Prostate gland (tissue), 2 donors: ENCODE data around the gene SHROOM2.

Experiments used
- POLR2A ChIP-seq: fragments of 450-650 bp; IDR thresholded peaks from one replicate; pipeline ENCODE4 v1.6.1; 2016; ENCODE audit warnings: antibody characterized with exemption, mild to moderate bottlenecking
- POLR2AphosphoS5 ChIP-seq: sonication (generic); formaldehyde crosslinking; IDR thresholded peaks from one replicate; pipeline ENCODE4 v1.6.1; 2017; ENCODE audit warnings: antibody characterized with exemption
- TF ChIP-seq, protein P1 (sequence below), 4 experiments: fragments of 200-600 bp in 2 of 4; fragments of 450-650 bp in 2 of 4; sonication (generic) in 2 of 4; IDR thresholded peaks; 1 replicate in 3 of 4; 2 replicates in 1 of 4; pipeline ENCODE4 v1.5.1; 2016 to 2019; ENCODE audit warnings: antibody characterized with exemption in 4 of 4, mild to moderate bottlenecking in 2 of 4, moderate library complexity in 2 of 4

DNA sequence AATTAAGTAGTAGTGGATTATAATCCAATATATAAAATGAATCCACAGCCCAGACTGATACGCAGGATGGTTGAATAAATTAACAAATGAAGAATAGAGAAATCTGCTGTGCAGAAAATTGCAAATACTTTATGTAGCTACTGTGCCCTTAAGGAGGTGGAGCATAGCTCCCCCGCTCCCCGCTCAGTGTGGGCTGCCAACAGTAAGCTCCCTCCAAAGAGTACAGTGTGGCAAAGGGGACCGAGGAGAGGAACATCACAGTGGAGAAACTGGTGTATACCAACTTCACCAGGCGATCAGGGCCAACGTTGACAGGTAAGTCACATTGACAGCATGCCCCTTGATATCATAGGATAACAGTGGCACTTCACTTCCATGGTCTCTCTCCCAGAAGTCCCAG is 123.0 kb downstream of the SHROOM2 start:
- TF ChIP-seq, protein P1, sequence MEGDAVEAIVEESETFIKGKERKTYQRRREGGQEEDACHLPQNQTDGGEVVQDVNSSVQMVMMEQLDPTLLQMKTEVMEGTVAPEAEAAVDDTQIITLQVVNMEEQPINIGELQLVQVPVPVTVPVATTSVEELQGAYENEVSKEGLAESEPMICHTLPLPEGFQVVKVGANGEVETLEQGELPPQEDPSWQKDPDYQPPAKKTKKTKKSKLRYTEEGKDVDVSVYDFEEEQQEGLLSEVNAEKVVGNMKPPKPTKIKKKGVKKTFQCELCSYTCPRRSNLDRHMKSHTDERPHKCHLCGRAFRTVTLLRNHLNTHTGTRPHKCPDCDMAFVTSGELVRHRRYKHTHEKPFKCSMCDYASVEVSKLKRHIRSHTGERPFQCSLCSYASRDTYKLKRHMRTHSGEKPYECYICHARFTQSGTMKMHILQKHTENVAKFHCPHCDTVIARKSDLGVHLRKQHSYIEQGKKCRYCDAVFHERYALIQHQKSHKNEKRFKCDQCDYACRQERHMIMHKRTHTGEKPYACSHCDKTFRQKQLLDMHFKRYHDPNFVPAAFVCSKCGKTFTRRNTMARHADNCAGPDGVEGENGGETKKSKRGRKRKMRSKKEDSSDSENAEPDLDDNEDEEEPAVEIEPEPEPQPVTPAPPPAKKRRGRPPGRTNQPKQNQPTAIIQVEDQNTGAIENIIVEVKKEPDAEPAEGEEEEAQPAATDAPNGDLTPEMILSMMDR (IDR thresholded peaks at IDR 0.05), result no peak
- TF ChIP-seq POLR2AphosphoS5 (no peak), POLR2A (no peak)
